ENCODE data around the gene SPATA20.

GRCh38 chr17:50584749-50585148 lies 37.8 kb downstream of the SPATA20 start:
- TF ChIP-seq YY1 (tag by site-specific recombination; IDR thresholded peaks at IDR 0.05): no peak
- TF ChIP-seq KLF10 (tag by site-specific recombination; IDR thresholded peaks at IDR 0.05): no peak
- no peak for TF ChIP-seq KLF1 (tag by site-specific recombination; IDR thresholded peaks at IDR 0.05)
- no peak for TF ChIP-seq ZBTB7A (tag by site-specific recombination; IDR thresholded peaks at IDR 0.05; ENCODE audit: low read depth)
- no peak for TF ChIP-seq ZNF350 (tag by site-specific recombination; IDR thresholded peaks at IDR 0.05)

Measured in HEK293 (cell line).